ENCODE data around the gene TPH2.

DNA sequence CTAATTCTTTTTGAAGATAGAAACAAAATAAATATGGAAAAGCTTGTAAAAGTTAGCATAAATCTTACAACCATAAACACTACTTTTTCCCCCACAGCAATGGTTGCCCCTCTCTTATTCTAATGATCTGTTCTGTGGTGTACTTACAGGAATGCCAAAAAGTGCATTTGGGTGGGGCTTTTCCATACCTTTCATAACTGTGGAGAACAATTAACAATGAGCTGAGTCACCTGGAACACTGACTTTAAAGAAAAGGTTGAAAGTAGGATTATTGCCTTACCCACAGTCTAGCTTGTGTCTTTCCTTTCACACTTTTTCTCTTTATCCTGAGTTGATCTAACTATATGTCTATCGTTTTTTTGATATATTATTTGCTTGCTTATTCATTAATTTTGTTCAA lies 86.9 kb downstream of the TPH2 start:
- TF ChIP-seq EP300 (IDR thresholded peaks at IDR 0.05) (no peak), CTCF (IDR thresholded peaks at IDR 0.05) (no peak), POLR2A (IDR thresholded peaks at IDR 0.05) (no peak)
